ENCODE results near the gene ATP13A1.

ATP13A1 gene

GRCh38 chr19:19626516-19627472, 36.7 kb downstream of the ATP13A1 start:
- H3K4me3 ChIP-seq (ENCODE audit: low read depth, low read length), result no peak overlapping the region
- TF ChIP-seq, protein P1, sequence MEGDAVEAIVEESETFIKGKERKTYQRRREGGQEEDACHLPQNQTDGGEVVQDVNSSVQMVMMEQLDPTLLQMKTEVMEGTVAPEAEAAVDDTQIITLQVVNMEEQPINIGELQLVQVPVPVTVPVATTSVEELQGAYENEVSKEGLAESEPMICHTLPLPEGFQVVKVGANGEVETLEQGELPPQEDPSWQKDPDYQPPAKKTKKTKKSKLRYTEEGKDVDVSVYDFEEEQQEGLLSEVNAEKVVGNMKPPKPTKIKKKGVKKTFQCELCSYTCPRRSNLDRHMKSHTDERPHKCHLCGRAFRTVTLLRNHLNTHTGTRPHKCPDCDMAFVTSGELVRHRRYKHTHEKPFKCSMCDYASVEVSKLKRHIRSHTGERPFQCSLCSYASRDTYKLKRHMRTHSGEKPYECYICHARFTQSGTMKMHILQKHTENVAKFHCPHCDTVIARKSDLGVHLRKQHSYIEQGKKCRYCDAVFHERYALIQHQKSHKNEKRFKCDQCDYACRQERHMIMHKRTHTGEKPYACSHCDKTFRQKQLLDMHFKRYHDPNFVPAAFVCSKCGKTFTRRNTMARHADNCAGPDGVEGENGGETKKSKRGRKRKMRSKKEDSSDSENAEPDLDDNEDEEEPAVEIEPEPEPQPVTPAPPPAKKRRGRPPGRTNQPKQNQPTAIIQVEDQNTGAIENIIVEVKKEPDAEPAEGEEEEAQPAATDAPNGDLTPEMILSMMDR (IDR thresholded peaks at IDR 0.05; ENCODE audit: low read depth, low read length), result no peak

- H3K4me3 ChIP-seq (ENCODE audit: low read depth, low read length), result no peak overlapping the region
- TF ChIP-seq, protein P1 (IDR thresholded peaks at IDR 0.05; ENCODE audit: low read depth, low read length), result no peak
These were observed 39.4 kb downstream of the ATP13A1 start for GRCh38 chr19:19624032-19624570.

DNA sequence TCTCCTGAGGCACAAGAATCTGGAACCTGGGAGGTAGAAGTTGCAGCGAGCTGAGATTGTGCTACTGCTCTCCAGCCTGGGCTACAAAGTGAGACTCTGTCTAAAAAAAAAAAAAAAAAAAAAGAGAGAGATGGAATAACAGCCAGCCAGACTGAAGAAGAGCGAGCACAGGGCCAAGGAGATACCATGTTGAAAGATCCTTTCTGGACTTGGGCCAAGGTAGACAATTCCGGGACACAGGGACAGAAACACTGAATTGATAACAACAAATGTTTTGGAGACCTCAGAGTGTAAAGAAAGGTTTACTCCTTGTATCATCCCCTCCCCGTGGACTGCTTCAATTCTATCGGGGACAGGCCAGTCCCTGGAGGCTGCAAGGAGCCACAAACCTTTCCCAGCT, 40.1 kb downstream of the ATP13A1 start:
- H3K4me3 ChIP-seq (ENCODE audit: low read depth, low read length), result no peak overlapping the region
- TF ChIP-seq, protein P1 (IDR thresholded peaks at IDR 0.05; ENCODE audit: low read depth, low read length), result no peak

DNA sequence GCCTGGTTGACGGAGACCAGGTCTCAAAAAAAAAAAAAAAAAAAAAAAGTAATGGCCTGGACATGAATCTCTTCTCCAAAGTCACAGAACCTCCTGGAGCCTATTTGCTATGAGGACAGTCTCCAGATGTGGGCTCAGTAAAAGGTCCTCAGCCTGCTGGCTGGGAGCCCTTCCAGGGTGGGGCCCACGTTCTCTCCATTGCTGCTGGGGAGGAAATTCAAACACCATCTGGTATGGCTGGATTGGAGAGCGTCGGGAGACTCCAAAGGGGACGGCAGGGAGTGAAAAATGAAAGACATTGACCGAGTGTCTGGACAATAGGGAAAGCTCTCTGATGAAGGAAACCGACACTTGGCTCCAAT, 43.6 kb downstream of the ATP13A1 start:
- TF ChIP-seq, protein P1 (IDR thresholded peaks at IDR 0.05; ENCODE audit: low read depth, low read length), result no peak
- no peak overlapping the region for H3K4me3 ChIP-seq (ENCODE audit: low read depth, low read length)

GRCh38 chr19:19619181-19619848, 44.2 kb downstream of the ATP13A1 start:
- TF ChIP-seq, protein P1 (IDR thresholded peaks at IDR 0.05; ENCODE audit: low read depth, low read length), result no peak
- H3K4me3 ChIP-seq (ENCODE audit: low read depth, low read length), result peak overlapping the region; percentile 53; the same call in 1 of the 2 replicates

DNA sequence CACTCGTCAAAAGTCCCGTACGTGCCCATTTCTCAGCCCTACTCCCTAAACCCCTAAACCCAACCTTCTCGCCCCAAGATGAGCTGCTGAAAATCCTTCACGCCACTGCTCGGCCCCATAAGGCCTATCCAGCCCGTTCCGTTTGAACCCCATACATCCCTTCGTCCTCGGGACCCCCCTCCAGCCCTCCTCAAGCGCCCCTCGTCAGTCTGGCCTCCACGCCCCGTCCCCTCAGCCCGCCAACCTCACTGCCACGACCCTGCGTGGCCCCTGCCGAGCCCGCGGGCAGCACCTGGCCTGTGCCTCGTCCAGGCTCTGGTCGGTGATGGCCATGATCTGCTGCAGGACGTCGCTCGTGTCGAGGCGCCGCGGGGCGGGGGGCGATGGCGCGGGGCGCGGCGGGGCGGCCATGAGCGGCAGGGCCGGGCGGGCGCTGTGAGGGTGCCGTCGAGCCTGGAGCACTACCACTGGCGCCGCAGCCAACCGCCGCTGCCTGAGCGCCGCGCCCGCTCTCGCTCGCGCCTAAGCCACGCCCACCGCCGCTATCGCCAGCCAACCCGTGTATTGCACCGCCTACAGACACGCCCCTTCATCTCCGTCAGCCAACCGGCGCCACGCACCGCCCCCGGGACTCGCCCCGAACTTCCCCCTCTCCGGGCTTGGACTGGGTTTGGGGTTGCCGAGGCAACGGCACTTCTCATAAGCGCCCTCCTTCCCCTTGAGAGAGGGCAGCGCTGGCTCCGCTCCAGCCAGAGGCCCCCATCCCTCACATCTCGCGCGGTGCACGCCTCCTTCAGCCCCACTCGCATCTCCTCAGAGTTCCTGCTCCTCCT, 45.0 kb downstream of the ATP13A1 start, which contains the start of gene PBX4:
Gene PBX4 (minus strand): TSS at position 469 of the 833 bp plus-strand sequence. CDS start 58 bp downstream, at position 411.
- TF ChIP-seq, protein P1 (IDR thresholded peaks at IDR 0.05; ENCODE audit: low read depth, low read length), result no peak
- H3K4me3 ChIP-seq (ENCODE audit: low read depth, low read length), result peak within 1 kb of the TSS; percentile 61

Data from WI38 (cell line).